CD14-positive monocyte (primary cell): ENCODE measurements around the gene CHRNB2. TPM values are rescaled to one million over a fixed set of nuclear protein-coding genes. Genes with fewer than 3 reads are reported as not detected.
A peak's percentile ranks its signal among the peaks of the same experiment; 100 is the strongest.

Experiments used
- DNase-seq, 3 donors: peaks; one replicate each; pipeline ENCODE4 v3.0.0-alpha.2; 2011 to 2022
- H2AFZ ChIP-seq: 2 replicates; pipeline ENCODE4 v1.6.0; 2012; ENCODE audit warnings: mild to moderate bottlenecking, low read depth, low read length, inconsistent platforms; ENCODE audit not compliant: insufficient read depth, poor library complexity, severe bottlenecking
- H3K27ac ChIP-seq, 2 donors: 1 replicate in 1 of 2; 2 replicates in 1 of 2; pipeline ENCODE4 v1.5.1; 2012 to 2013; ENCODE audit warnings: low read length in 2 of 2, control low read depth in 1 of 2, inconsistent platforms in 1 of 2, low read depth in 1 of 2, mild to moderate bottlenecking in 1 of 2
- H3K27me3 ChIP-seq, 2 donors: one replicate each; pipeline versions ENCODE4 v1.6.0 to v1.6.1; 2011 to 2013; ENCODE audit warnings: low read length in 2 of 2; ENCODE audit not compliant: control insufficient read depth in 2 of 2, insufficient read depth in 2 of 2
- H3K36me3 ChIP-seq, 2 donors: replicated peaks in 1 of 2; 1 replicate in 1 of 2; 2 replicates in 1 of 2; pipeline versions ENCODE4 v1.5.1 to v1.6.1; 2012 to 2013; ENCODE audit warnings: low read length in 2 of 2, control low read depth in 1 of 2, inconsistent platforms in 1 of 2, mild to moderate bottlenecking in 1 of 2; ENCODE audit not compliant: insufficient read depth in 2 of 2, control insufficient read depth in 1 of 2
- H3K4me1 ChIP-seq, 2 donors: 1 replicate in 1 of 2; 2 replicates in 1 of 2; pipeline versions ENCODE4 v1.5.1 to v1.6.1; 2012 to 2013; ENCODE audit warnings: low read length in 2 of 2, control low read depth in 1 of 2, inconsistent platforms in 1 of 2, mild to moderate bottlenecking in 1 of 2, moderate library complexity in 1 of 2; ENCODE audit not compliant: insufficient read depth in 2 of 2, control insufficient read depth in 1 of 2
- H3K4me2 ChIP-seq: replicated peaks from 2 replicates; pipeline ENCODE3; 2012; ENCODE audit warnings: low read length, moderate library complexity, mild to moderate bottlenecking; ENCODE audit not compliant: poor library complexity, severe bottlenecking; ENCODE audit errors: extremely low read depth
- H3K4me3 ChIP-seq, 3 experiments: fragments of 200-600 bp in 1 of 3; sonication (generic) in 1 of 3; replicated peaks in 1 of 3; 1 replicate in 2 of 3; 2 replicates in 1 of 3; pipeline ENCODE4 v1.5.1; 2011 to 2013; ENCODE audit warnings: low read length in 3 of 3, mild to moderate bottlenecking in 3 of 3, control low read depth in 2 of 3, low read depth in 2 of 3, inconsistent platforms in 1 of 3, moderate library complexity in 1 of 3
- H3K79me2 ChIP-seq: 2 replicates; pipeline ENCODE4 v1.6.0; 2012; ENCODE audit warnings: mild to moderate bottlenecking, control low read depth, inconsistent platforms, low read length, moderate library complexity; ENCODE audit not compliant: insufficient read depth
- H3K9ac ChIP-seq: 2 replicates; pipeline ENCODE4 v1.6.0; 2017; ENCODE audit warnings: low read length, mild to moderate bottlenecking; ENCODE audit not compliant: insufficient read depth, poor library complexity, severe bottlenecking
- H3K9me3 ChIP-seq, 2 donors: replicated peaks in 1 of 2; 1 replicate in 1 of 2; 2 replicates in 1 of 2; pipeline versions ENCODE4 v1.5.1 to v1.6.1; 2012 to 2013; ENCODE audit warnings: low read length in 2 of 2, control low read depth in 1 of 2; ENCODE audit not compliant: control insufficient read depth in 1 of 2, insufficient read depth in 1 of 2
- H4K20me1 ChIP-seq: 2 replicates; pipeline ENCODE4 v1.6.0; 2012; ENCODE audit warnings: mild to moderate bottlenecking, low read length, control low read depth, moderate library complexity; ENCODE audit not compliant: insufficient read depth
- H3K27ac Mint-ChIP-seq, 7 donors: one replicate each; pipeline ENCODE4 v1.8.0; 2020; ENCODE audit warnings: mild to moderate bottlenecking in 7 of 7, mixed read lengths in 7 of 7, moderate library complexity in 6 of 7, inconsistent platforms in 2 of 7
- H3K27me3 Mint-ChIP-seq, 3 donors: one replicate each; pipeline ENCODE4 v1.8.0; 2021 to 2022; ENCODE audit warnings: low read depth in 3 of 3, mild to moderate bottlenecking in 3 of 3, mixed read lengths in 3 of 3, moderate library complexity in 3 of 3, inconsistent platforms in 1 of 3
- H3K36me3 Mint-ChIP-seq, 2 donors: one replicate each; pipeline ENCODE4 v1.8.0; 2020; ENCODE audit warnings: mixed read lengths in 2 of 2, inconsistent platforms in 1 of 2, mild to moderate bottlenecking in 1 of 2
- H3K4me1 Mint-ChIP-seq: one replicate; pipeline ENCODE4 v1.8.0; 2020; ENCODE audit warnings: mild to moderate bottlenecking, mixed read lengths
- H3K4me3 Mint-ChIP-seq, 2 donors: one replicate each; pipeline ENCODE4 v1.8.0; 2020; ENCODE audit warnings: mild to moderate bottlenecking in 2 of 2, mixed read lengths in 2 of 2, moderate library complexity in 1 of 2
- H3K9me3 Mint-ChIP-seq, 7 donors: one replicate each; pipeline ENCODE4 v1.8.0; 2020 to 2022; ENCODE audit warnings: mixed read lengths in 7 of 7, mild to moderate bottlenecking in 6 of 7, moderate library complexity in 6 of 7, inconsistent platforms in 2 of 7
- WGBS: methylation state at CpG from one replicate; pipeline ENCODE4 v1.1.5; 2013; ENCODE audit warnings: missing lambda C conversion rate; ENCODE audit not compliant: insufficient coverage; 5-methylcytosine and 5-hydroxymethylcytosine counted together
- intact Hi-C, 2 donors: fragments of 100-400 bp; cut with micrococcal nuclease; formaldehyde crosslinking; loops; one replicate each; pipeline versions ENCODE4 v1.15.0 to v1.15.1; 2023
- polyA plus RNA-seq, 3 donors: library from polyadenylated mRNA; depleted of rRNA in 1 of 3; unstranded in 2 of 3; stranded (reverse) in 1 of 3; fragments of 300-500 nt in 2 of 3; fragments of >200 nt in 1 of 3; fragmentation: Illumina TruSeq in 2 of 3; gene quantifications; 1 replicate in 2 of 3; 2 replicates in 1 of 3; pipeline ENCODE4 v1.2.3, GENCODE V29; 2012 to 2021
- TF ChIP-seq, protein P1 (sequence below): fragments of 200-600 bp; IDR thresholded peaks from one replicate; pipeline ENCODE4 v1.8.0; 2022; ENCODE audit warnings: antibody characterized with exemption, mild to moderate bottlenecking

Gene CHRNB2
- polyA plus RNA-seq, 3 donors: 0.05 TPM; not detected in 2

DNA sequence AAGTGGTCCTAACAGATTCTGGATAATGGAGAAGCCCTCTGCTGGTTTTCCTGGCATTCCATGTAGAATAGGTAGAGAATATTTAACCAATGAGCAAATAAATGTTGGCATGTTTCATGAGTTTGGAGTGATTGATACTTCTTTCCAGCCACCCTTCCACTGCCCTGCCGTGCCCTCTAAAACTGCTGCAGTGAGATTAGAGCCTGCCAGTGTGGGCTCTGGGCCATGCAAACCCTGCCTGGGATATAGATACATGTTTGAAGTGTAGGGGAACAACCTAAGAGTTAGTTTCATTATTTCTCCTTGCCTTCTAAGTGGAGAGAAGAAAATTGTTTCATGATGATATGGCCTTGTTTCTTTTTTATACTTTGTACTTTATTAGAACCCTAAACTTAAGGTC, 19.6 kb upstream of the CHRNB2 start:
- H3K4me1 Mint-ChIP-seq: peaks cover 19% of the 10 kb centered on the region
- intact Hi-C loops: no loop called here
- Histone ChIP-seq H3K27me3 (no peaks in the 10 kb centered on the region), H3K4me2 (no peak overlapping the region), H3K79me2 (no peaks in the 10 kb centered on the region), H3K4me3 (no peak overlapping the region), H2AFZ (no peak overlapping the region), H3K36me3 (peaks cover 42 to 55% of the 10 kb centered on the region in 2 donors), H3K27ac (peak overlapping the region in 1 of 2 donors; percentile 50), H3K4me1 (peaks cover 3 to 11% of the 10 kb centered on the region in 2 donors), H4K20me1 (peaks cover 52% of the 10 kb centered on the region), H3K9me3 (no peaks in the 10 kb centered on the region), H3K9ac (no peak overlapping the region)
- no CpG with 5 or more reads among the region's 1 CpG for WGBS
- no peak for DNase-seq
- no peaks in the 10 kb centered on the region for H3K9me3 Mint-ChIP-seq
- TF ChIP-seq, protein P1, sequence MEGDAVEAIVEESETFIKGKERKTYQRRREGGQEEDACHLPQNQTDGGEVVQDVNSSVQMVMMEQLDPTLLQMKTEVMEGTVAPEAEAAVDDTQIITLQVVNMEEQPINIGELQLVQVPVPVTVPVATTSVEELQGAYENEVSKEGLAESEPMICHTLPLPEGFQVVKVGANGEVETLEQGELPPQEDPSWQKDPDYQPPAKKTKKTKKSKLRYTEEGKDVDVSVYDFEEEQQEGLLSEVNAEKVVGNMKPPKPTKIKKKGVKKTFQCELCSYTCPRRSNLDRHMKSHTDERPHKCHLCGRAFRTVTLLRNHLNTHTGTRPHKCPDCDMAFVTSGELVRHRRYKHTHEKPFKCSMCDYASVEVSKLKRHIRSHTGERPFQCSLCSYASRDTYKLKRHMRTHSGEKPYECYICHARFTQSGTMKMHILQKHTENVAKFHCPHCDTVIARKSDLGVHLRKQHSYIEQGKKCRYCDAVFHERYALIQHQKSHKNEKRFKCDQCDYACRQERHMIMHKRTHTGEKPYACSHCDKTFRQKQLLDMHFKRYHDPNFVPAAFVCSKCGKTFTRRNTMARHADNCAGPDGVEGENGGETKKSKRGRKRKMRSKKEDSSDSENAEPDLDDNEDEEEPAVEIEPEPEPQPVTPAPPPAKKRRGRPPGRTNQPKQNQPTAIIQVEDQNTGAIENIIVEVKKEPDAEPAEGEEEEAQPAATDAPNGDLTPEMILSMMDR: no peak
- peaks cover 46 to 47% of the 10 kb centered on the region in 2 donors for H3K36me3 Mint-ChIP-seq
- peaks cover 0 to 4% (median 2%) of the 10 kb centered on the region in 3 donors for H3K27me3 Mint-ChIP-seq
- H3K4me3 Mint-ChIP-seq: no peak overlapping the region
- H3K27ac Mint-ChIP-seq: peak overlapping the region in 5 of 7 donors; percentile 10 to 52 (median 38)

DNA sequence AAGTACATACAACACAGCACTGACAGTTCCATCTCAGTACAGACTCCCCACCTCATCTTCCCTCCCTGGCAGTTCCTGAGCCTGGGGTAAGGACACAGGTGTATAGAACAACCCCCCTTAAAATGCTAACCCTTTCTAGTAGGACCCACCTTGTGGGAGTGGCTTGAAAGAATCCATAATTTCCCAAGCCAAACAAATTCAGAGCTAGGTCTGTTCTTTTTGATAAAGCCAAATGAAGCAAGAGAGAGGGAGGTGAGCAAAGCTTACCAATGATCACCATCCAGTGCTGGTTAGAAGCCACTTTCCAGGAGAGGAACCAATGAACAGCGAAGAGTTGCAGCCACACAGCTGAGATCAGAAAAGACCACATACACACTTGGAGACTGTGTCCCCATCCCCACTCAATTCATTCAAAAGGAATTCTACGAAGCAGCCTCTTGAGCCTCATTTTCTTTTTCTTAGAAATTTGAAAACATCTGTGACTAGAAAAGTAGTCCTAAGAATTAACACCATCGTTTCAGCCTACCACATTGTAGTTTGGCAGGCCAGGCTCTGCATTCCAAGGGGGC, 18.3 kb upstream of the CHRNB2 start:
- Histone ChIP-seq H3K9me3 (no peaks in the 10 kb centered on the region), H3K79me2 (no peaks in the 10 kb centered on the region), H3K4me1 (peaks cover 3 to 11% of the 10 kb centered on the region in 2 donors), H4K20me1 (peaks cover 63% of the 10 kb centered on the region), H3K4me2 (no peak overlapping the region), H3K27me3 (no peaks in the 10 kb centered on the region), H3K36me3 (peaks cover 54 to 67% of the 10 kb centered on the region in 2 donors), H3K27ac (peak overlapping the region in 1 of 2 donors; percentile 50), H3K4me3 (no peak overlapping the region), H2AFZ (no peak overlapping the region), H3K9ac (peak overlapping the region; percentile 5)
- Mint-ChIP-seq H3K27ac (peak overlapping the region in 4 of 7 donors; percentile 40 to 79 (median 74)), H3K36me3 (peaks cover 57 to 59% of the 10 kb centered on the region in 2 donors), H3K4me3 (no peak overlapping the region), H3K27me3 (peaks cover 0 to 4% (median 2%) of the 10 kb centered on the region in 3 donors), H3K9me3 (no peaks in the 10 kb centered on the region), H3K4me1 (peaks cover 19% of the 10 kb centered on the region)
- TF ChIP-seq, protein P1: no peak
- DNase-seq: no peak
- intact Hi-C loops: no loop called here
- 89% methylated on average over 3 of the region's 3 CpGs for WGBS
